Measurements from ENCODE around the gene HYAL2.

The HYAL2 gene

GRCh38 chr3:50269977-50270413 lies 52.5 kb downstream of the HYAL2 start (continued):
- TF ChIP-seq TSHZ2 (CRISPR knock-in tag; IDR thresholded peaks at IDR 0.05) (no peak), GLIS3 (CRISPR knock-in tag; IDR thresholded peaks at IDR 0.05) (no peak), ZC3H10 (CRISPR knock-in tag; IDR thresholded peaks at IDR 0.05) (no peak), SNAI2 (CRISPR knock-in tag; IDR thresholded peaks at IDR 0.05) (no peak)

GRCh38 chr3:50269460-50269859 lies 53.1 kb downstream of the HYAL2 start:
- ATAC-seq: no peak
- TF ChIP-seq CSDC2 (CRISPR knock-in tag; IDR thresholded peaks at IDR 0.05): no peak
- no peak for TF ChIP-seq CSRNP3 (CRISPR knock-in tag; IDR thresholded peaks at IDR 0.05)
- no peak for TF ChIP-seq ZFP3 (CRISPR knock-in tag; IDR thresholded peaks at IDR 0.05)
- TF ChIP-seq ZNF70 (CRISPR knock-in tag; IDR thresholded peaks at IDR 0.05): no peak
- no peak for TF ChIP-seq TCF4 (CRISPR knock-in tag; IDR thresholded peaks at IDR 0.05; ENCODE audit: borderline replicate concordance)
- TF ChIP-seq SNAI2 (CRISPR knock-in tag; IDR thresholded peaks at IDR 0.05): no peak
- TF ChIP-seq TSHZ2 (CRISPR knock-in tag; IDR thresholded peaks at IDR 0.05): no peak
- no peak for TF ChIP-seq CREB5 (CRISPR knock-in tag; IDR thresholded peaks at IDR 0.05; ENCODE audit: low read depth)

- ATAC-seq: no peak
Measured at GRCh38 chr3:50268703-50269451, 53.7 kb downstream of the HYAL2 start, which contains the start of gene SEMA3B. Gene SEMA3B, plus strand, starts transcription at chr3:50269147. Its CDS starts 94 bp downstream, at chr3:50269241.

GRCh38 chr3:50268276-50268675 lies 54.3 kb downstream of the HYAL2 start:
- TF ChIP-seq ZFP3 (CRISPR knock-in tag; IDR thresholded peaks at IDR 0.05) (no peak), CSRNP3 (CRISPR knock-in tag; IDR thresholded peaks at IDR 0.05) (no peak), ZFP30 (CRISPR knock-in tag; IDR thresholded peaks at IDR 0.05) (no peak), ESRRG (CRISPR knock-in tag; IDR thresholded peaks at IDR 0.05) (no peak), TCF4 (CRISPR knock-in tag; IDR thresholded peaks at IDR 0.05; ENCODE audit: borderline replicate concordance) (no peak), BACH2 (CRISPR knock-in tag; IDR thresholded peaks at IDR 0.05; ENCODE audit: borderline replicate concordance) (no peak)
- ATAC-seq: no peak

More at GRCh38 chr3:50268703-50269451, 53.7 kb downstream of the HYAL2 start, which contains the start of gene SEMA3B:
- TF ChIP-seq TOX (CRISPR knock-in tag; IDR thresholded peaks at IDR 0.05; ENCODE audit: borderline replicate concordance): no peak
- TF ChIP-seq SNAI2 (CRISPR knock-in tag; IDR thresholded peaks at IDR 0.05): no peak
- TF ChIP-seq ZNF8 (CRISPR knock-in tag; IDR thresholded peaks at IDR 0.05): no peak
- TF ChIP-seq TCF4 (CRISPR knock-in tag; IDR thresholded peaks at IDR 0.05; ENCODE audit: borderline replicate concordance): no peak

Data from SK-N-SH treated with all-trans-retinoic acid at 6 μM for 48 hours (cell line).